Suprapubic skin (tissue), 3 donors: ENCODE results near the gene ACTL10.

Source experiments
- CTCF ChIP-seq, 2 donors: fragments of 200-600 bp in 1 of 2; fragments of 450-650 bp in 1 of 2; sonication (generic) in 1 of 2; IDR thresholded peaks; one replicate each; pipeline ENCODE4 v1.5.1; 2016 to 2019; ENCODE audit warnings: antibody characterized with exemption in 2 of 2, mild to moderate bottlenecking in 1 of 2, moderate library complexity in 1 of 2
- POLR2AphosphoS5 ChIP-seq, 3 donors: sonication (generic); formaldehyde crosslinking; IDR thresholded peaks; one replicate each; pipeline ENCODE4 v1.6.1; 2017; ENCODE audit warnings: antibody characterized with exemption in 3 of 3

- TF ChIP-seq POLR2AphosphoS5 (IDR thresholded peaks at IDR 0.05) = peak in 1 of 3 donors; percentile 3
- TF ChIP-seq CTCF (IDR thresholded peaks at IDR 0.05) = peak; percentile 53 to 56
Measured at GRCh38 chr20:33653218-33653899, 13.4 kb upstream of the ACTL10 start.
